Nephron (organoid): ENCODE measurements around the gene LDB3.

ENCODE experiments used
- H3K27ac Mint-ChIP-seq, 3 experiments: 2 replicates each; pipeline ENCODE4 v1.8.0; 2020; ENCODE audit warnings: mixed read lengths in 3 of 3, mild to moderate bottlenecking in 2 of 3, moderate library complexity in 1 of 3
- H3K27me3 Mint-ChIP-seq: 2 replicates; pipeline ENCODE4 v1.8.0; 2021; ENCODE audit warnings: low read depth, mild to moderate bottlenecking, moderate library complexity, mixed read lengths
- H3K36me3 Mint-ChIP-seq: 2 replicates; pipeline ENCODE4 v1.8.0; 2020; ENCODE audit warnings: low read depth, mixed read lengths
- H3K4me1 Mint-ChIP-seq: 2 replicates; pipeline ENCODE4 v1.8.0; 2020; ENCODE audit warnings: mixed read lengths
- H3K4me3 Mint-ChIP-seq, 3 experiments: 2 replicates each; pipeline ENCODE4 v1.8.0; 2020; ENCODE audit warnings: mild to moderate bottlenecking in 3 of 3, mixed read lengths in 3 of 3, moderate library complexity in 2 of 3
- H3K9me3 Mint-ChIP-seq: 2 replicates; pipeline ENCODE4 v1.8.0; 2020; ENCODE audit warnings: mixed read lengths
- TF ChIP-seq, protein P1 (sequence below), 3 experiments: fragments of 200-600 bp; sonication (generic); IDR thresholded peaks; one replicate each; pipeline ENCODE4 v1.5.0; 2021; ENCODE audit warnings: antibody characterized with exemption in 3 of 3; ENCODE audit not compliant: unreplicated experiment in 3 of 3

The LDB3 gene

DNA sequence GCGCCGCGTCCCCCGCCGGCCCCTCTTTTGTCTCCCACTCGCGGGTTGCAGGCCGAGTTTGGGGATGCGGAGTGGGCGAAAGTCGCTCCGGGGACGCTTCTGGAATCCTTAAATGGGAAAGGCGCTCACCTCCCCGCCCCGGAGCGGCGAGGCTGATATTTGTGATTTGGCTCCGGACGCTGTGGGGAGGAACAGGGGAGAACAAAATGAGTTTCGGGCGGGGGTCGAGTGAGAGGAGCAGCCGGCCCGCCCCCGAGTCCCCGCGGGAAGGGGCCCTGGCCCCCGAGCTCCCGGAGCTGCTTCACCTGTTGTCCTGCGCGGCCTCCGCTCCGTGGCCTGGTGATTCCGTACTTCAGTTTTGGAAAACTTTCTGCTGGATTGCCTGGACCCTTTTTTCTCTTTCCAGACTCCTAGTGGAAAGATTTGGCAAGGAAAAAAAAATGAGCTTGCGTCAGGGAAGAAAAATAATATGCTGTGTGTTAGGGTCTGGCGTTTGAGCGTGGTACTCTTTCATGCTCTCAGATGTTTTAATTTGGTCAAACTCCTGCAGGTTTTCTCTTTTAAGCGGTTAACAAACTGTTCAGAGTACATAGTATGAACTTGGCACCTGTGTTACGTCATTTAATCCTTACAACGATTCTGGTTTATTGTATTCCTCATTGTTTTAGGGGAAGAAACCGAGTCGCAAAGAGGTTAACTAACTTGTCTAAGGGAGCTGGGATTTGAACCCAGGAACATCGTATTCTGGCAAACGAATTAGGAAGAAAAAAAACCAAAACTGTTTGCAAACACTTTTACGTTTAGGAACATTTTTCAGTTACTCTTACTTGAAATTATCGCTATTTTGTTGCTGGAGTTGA lies 89.0 kb downstream of the LDB3 start:
- TF ChIP-seq, protein P1, sequence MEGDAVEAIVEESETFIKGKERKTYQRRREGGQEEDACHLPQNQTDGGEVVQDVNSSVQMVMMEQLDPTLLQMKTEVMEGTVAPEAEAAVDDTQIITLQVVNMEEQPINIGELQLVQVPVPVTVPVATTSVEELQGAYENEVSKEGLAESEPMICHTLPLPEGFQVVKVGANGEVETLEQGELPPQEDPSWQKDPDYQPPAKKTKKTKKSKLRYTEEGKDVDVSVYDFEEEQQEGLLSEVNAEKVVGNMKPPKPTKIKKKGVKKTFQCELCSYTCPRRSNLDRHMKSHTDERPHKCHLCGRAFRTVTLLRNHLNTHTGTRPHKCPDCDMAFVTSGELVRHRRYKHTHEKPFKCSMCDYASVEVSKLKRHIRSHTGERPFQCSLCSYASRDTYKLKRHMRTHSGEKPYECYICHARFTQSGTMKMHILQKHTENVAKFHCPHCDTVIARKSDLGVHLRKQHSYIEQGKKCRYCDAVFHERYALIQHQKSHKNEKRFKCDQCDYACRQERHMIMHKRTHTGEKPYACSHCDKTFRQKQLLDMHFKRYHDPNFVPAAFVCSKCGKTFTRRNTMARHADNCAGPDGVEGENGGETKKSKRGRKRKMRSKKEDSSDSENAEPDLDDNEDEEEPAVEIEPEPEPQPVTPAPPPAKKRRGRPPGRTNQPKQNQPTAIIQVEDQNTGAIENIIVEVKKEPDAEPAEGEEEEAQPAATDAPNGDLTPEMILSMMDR (IDR thresholded peaks at IDR 0.05; ENCODE audit: unreplicated experiment in 3 of 3), result peak; percentile 19 to 42 (median 40)
- no peaks in the 10 kb centered on the region for H3K27me3 Mint-ChIP-seq
- peak overlapping the region; percentile 86 to 100 (median 100) for H3K4me3 Mint-ChIP-seq
- H3K4me1 Mint-ChIP-seq, result peaks cover 67% of the 10 kb centered on the region
- no peaks in the 10 kb centered on the region for H3K36me3 Mint-ChIP-seq
- H3K27ac Mint-ChIP-seq, result peak overlapping the region; percentile 99 to 100 (median 99)
- no peaks in the 10 kb centered on the region for H3K9me3 Mint-ChIP-seq

DNA sequence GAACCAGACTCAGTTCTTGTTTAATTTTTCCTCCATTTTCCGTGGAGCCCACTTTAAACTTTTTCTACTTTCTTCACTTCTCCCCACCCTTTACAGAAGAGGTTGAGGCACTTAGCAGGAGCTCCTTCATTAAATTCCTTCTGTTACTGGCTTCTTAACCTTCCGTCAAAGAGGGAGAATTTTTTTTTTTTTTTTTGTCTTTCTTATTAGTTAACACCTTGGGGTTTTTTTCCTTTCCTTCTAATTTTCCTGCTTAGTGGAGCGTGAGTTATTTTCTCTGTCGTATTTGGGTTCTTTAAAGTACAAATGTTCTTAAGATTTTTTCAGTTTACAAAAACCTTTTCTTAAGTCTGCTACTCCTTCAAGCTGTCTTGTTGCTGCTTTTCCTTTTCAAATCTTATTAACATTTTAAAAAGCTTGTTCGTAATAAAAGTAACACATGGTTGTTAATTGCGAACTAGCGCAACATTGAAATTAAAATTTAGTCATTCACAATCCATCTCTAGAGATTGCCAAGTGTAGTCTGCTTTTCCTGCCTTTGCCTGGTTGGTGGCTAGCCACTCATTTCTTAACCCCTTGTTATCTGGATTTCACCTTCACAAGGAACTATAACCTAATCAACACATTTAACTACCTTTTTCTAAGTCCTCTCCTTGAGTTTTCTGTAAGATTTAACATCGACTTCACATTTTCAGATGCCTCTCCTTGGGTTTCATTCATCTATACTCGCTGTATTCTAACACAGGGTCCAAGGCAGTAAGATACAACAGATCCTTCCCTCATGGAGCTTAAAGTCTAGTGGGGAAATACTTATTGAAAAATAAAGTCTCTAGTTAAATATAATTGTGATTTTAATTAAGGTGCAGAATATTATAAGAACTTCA lies 90.1 kb downstream of the LDB3 start:
- Mint-ChIP-seq H3K4me1 (peaks cover 56% of the 10 kb centered on the region), H3K27ac (peak overlapping the region; percentile 99 to 100 (median 99)), H3K4me3 (peak overlapping the region; percentile 86 to 100 (median 100)), H3K9me3 (no peaks in the 10 kb centered on the region), H3K36me3 (no peaks in the 10 kb centered on the region), H3K27me3 (no peaks in the 10 kb centered on the region)
- TF ChIP-seq, protein P1 (IDR thresholded peaks at IDR 0.05; ENCODE audit: unreplicated experiment in 3 of 3), result no peak

DNA sequence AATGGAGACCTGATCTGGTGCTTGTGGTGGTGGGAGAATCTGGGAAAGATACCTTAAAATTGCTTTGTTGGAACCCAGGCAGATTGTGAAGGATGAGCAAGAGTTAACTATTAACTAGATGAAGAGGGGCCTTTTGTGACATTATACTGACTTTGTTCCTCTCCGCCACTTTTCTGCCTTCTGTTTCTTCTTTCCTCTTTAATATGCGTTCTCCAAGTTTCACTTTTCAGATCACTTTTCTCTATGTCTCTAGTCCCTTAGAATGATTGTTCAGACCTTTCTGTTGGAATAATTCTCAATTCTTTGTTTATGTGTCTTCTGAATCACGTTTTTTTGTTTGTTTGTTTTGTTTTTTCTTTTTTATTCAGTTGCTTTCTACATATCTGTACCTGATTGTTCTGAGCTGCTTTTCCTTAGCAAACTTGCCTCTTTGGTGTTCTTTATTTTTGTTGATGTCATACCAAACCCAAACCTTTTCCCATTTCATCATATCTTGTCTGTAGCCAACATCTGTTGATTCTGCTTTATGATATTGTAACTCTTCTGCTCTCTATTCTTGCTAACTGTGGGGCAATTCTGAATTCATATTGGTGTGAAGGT lies 90.9 kb downstream of the LDB3 start:
- Mint-ChIP-seq H3K36me3 (no peaks in the 10 kb centered on the region), H3K27me3 (no peaks in the 10 kb centered on the region), H3K4me1 (peaks cover 49% of the 10 kb centered on the region), H3K4me3 (peak overlapping the region; percentile 86 to 100 (median 100)), H3K27ac (peak overlapping the region; percentile 99 to 100 (median 99)), H3K9me3 (no peaks in the 10 kb centered on the region)
- TF ChIP-seq, protein P1 (IDR thresholded peaks at IDR 0.05; ENCODE audit: unreplicated experiment in 3 of 3), result no peak

DNA sequence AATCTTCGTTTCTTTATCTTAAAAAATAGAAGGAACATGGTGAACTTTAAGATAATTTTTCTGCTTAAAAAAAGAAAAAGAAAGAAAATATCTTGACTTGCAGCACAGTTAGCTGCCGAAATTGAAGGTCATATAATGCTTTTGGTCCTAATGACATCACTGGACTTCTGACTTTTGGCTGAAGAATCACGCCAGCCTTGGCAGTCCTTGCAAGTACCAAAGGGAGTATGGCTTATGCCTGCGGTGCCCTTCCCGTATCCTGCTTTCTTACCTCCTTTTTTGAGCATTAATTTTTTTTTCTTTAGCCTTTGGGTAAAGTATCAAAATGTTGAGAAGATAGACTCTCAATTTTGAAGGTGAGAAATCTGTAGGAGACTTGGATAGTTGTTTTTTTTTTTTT lies 95.1 kb downstream of the LDB3 start:
- Mint-ChIP-seq H3K4me3 (no peak overlapping the region), H3K27me3 (no peaks in the 10 kb centered on the region), H3K36me3 (peaks cover 4% of the 10 kb centered on the region), H3K27ac (no peak overlapping the region), H3K4me1 (peaks cover 56% of the 10 kb centered on the region), H3K9me3 (no peaks in the 10 kb centered on the region)
- TF ChIP-seq, protein P1 (IDR thresholded peaks at IDR 0.05; ENCODE audit: unreplicated experiment in 3 of 3), result no peak

DNA sequence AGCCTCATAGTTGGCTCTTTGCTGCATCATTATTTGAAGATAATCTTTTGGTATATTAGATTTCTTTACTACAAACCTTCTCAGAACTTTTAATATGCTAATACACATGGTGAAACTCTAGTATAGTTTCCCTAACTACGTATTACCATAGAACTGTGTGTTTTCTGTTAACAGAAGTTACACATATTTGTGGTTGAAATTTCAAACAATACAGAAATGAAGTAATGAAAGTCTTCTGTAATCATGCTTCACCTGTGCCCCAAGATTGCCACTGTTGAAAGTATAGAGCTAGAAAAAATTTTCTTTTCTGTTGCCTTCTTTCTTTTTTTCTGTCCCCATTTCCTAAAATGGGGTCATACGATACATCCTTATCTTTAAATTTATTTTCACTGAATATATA lies 97.2 kb downstream of the LDB3 start:
- TF ChIP-seq, protein P1 (IDR thresholded peaks at IDR 0.05; ENCODE audit: unreplicated experiment in 3 of 3), result no peak
- no peaks in the 10 kb centered on the region for H3K9me3 Mint-ChIP-seq
- H3K4me3 Mint-ChIP-seq, result no peak overlapping the region
- H3K36me3 Mint-ChIP-seq, result peaks cover 4% of the 10 kb centered on the region
- peak overlapping the region in 2 of 3 experiments; percentile 4 to 5 for H3K27ac Mint-ChIP-seq
- peaks cover 60% of the 10 kb centered on the region for H3K4me1 Mint-ChIP-seq
- H3K27me3 Mint-ChIP-seq, result no peaks in the 10 kb centered on the region
